CD4-positive, alpha-beta T cell (primary cell): ENCODE data around the gene CLCA2. TPM values are rescaled to one million over a fixed set of nuclear protein-coding genes. Genes with fewer than 3 reads are reported as not detected.

Source experiments
- ATAC-seq: fragments of 200-7000 bp; cut with Tn5 transposase; one replicate; pipeline ENCODE4 v1.10.0; 2022; ENCODE audit warnings: mild to moderate bottlenecking; ENCODE audit not compliant: poor library complexity
- CTCF ChIA-PET: fragments of 350-600 bp; sonication (Branson Sonifier 250); formaldehyde crosslinking; loops from one replicate; lab custom pipeline; 2021; ENCODE audit warnings: antibody characterized with exemption, inconsistent platforms; lab: Charles Lee
- POLR2A ChIA-PET: fragments of 350-600 bp; sonication (Branson Sonifier 250); formaldehyde crosslinking; loops from one replicate; lab custom pipeline; 2021; ENCODE audit warnings: antibody characterized with exemption, inconsistent platforms; lab: Charles Lee
- DNase-seq, 14 experiments: peaks; one replicate each; pipeline ENCODE4 v3.0.0-alpha.2; 2013 to 2020; ENCODE audit warnings: mixed read lengths in 2 of 14
- H3K27ac ChIP-seq, 2 donors: one replicate each; pipeline versions ENCODE4 v1.5.1 to v1.7.0; 2013; ENCODE audit warnings: low read length in 2 of 2, low read depth in 1 of 2, mild to moderate bottlenecking in 1 of 2
- H3K27me3 ChIP-seq, 2 experiments: 1 replicate in 1 of 2; 2 replicates in 1 of 2; pipeline versions ENCODE4 v1.6.1 to v1.7.0; 2013; ENCODE audit warnings: low read length in 2 of 2, control low read depth in 1 of 2, mild to moderate bottlenecking in 1 of 2, moderate library complexity in 1 of 2; ENCODE audit not compliant: insufficient read depth in 2 of 2, control insufficient read depth in 1 of 2
- H3K36me3 ChIP-seq: one replicate; pipeline ENCODE4 v1.6.1; 2013; ENCODE audit warnings: low read length, control low read depth; ENCODE audit not compliant: insufficient read depth
- H3K4me1 ChIP-seq: one replicate; pipeline ENCODE4 v1.6.1; 2013; ENCODE audit warnings: low read length, control low read depth; ENCODE audit not compliant: insufficient read depth
- H3K4me3 ChIP-seq: one replicate; pipeline ENCODE4 v1.5.1; 2013; ENCODE audit warnings: mild to moderate bottlenecking, low read length, moderate library complexity
- H3K9me3 ChIP-seq, 2 experiments: 1 replicate in 1 of 2; 2 replicates in 1 of 2; pipeline versions ENCODE4 v1.6.1 to v1.7.0; 2013; ENCODE audit warnings: low read length in 2 of 2, mild to moderate bottlenecking in 2 of 2, control low read depth in 1 of 2, moderate library complexity in 1 of 2; ENCODE audit not compliant: control insufficient read depth in 1 of 2, insufficient read depth in 1 of 2
- H3K27ac Mint-ChIP-seq: one replicate; pipeline ENCODE4 v1.8.0; 2020; ENCODE audit warnings: mixed read lengths
- H3K27me3 Mint-ChIP-seq: one replicate; pipeline ENCODE4 v1.8.0; 2021; ENCODE audit warnings: mixed read lengths
- H3K36me3 Mint-ChIP-seq: one replicate; pipeline ENCODE4 v1.8.0; 2021; ENCODE audit warnings: low read depth, mixed read lengths
- H3K4me1 Mint-ChIP-seq: one replicate; pipeline ENCODE4 v1.8.0; 2021; ENCODE audit warnings: low read depth, mixed read lengths
- H3K4me3 Mint-ChIP-seq: one replicate; pipeline ENCODE4 v1.8.0; 2020; ENCODE audit warnings: mild to moderate bottlenecking, mixed read lengths
- H3K9me3 Mint-ChIP-seq: one replicate; pipeline ENCODE4 v1.8.0; 2020; ENCODE audit warnings: mixed read lengths
- CTCF ChIP-seq: fragments of 200-600 bp; IDR thresholded peaks from one replicate; pipeline ENCODE4 v1.8.0; 2022; ENCODE audit warnings: antibody characterized with exemption, mild to moderate bottlenecking
- intact Hi-C, 2 experiments: fragments of 100-400 bp; cut with DNase I in 1 of 2; cut with micrococcal nuclease in 1 of 2; formaldehyde crosslinking; loops; one replicate each; pipeline versions ENCODE4 v1.15.1 to v1.9.0; 2023 to 2025; cut with DNase I, micrococcal nuclease
- total RNA-seq, 174 experiments: library from RNA in 2 of 174; stranded (reverse) in 2 of 174; gene quantifications; one replicate each; pipeline ENCODE4 v1.2.3 and lab custom pipeline; 2021 to 2026

Gene CLCA2
- total RNA-seq, 2 experiments from 2014 or later: not detected

- Mint-ChIP-seq H3K4me1 (peaks cover 5% of the 10 kb centered on the region), H3K4me3 (no peak overlapping the region), H3K27me3 (no peaks in the 10 kb centered on the region), H3K36me3 (no peaks in the 10 kb centered on the region), H3K27ac (no peak overlapping the region), H3K9me3 (no peaks in the 10 kb centered on the region)
- intact Hi-C loops: loop anchor here in 1 of 2 experiments (5.0 kb wide), 1 partner anchor 79 kb away; no protein-coding TSS in a partner anchor
- ChIA-PET POLR2A (no interaction called here), CTCF (no interaction called here)
- H3K9me3 ChIP-seq: no peaks in the 10 kb centered on the region
- no peaks in the 10 kb centered on the region for H3K27me3 ChIP-seq
- no peak for ATAC-seq
- no peak for DNase-seq
- H3K4me1 ChIP-seq: peaks cover 3% of the 10 kb centered on the region
- no peak overlapping the region for H3K27ac ChIP-seq
- no peak for TF ChIP-seq CTCF
- no peaks in the 10 kb centered on the region for H3K36me3 ChIP-seq
- H3K4me3 ChIP-seq: no peak overlapping the region
Observed at GRCh38 chr1:86423473-86423872, 498 bp upstream of the CLCA2 start.

DNA sequence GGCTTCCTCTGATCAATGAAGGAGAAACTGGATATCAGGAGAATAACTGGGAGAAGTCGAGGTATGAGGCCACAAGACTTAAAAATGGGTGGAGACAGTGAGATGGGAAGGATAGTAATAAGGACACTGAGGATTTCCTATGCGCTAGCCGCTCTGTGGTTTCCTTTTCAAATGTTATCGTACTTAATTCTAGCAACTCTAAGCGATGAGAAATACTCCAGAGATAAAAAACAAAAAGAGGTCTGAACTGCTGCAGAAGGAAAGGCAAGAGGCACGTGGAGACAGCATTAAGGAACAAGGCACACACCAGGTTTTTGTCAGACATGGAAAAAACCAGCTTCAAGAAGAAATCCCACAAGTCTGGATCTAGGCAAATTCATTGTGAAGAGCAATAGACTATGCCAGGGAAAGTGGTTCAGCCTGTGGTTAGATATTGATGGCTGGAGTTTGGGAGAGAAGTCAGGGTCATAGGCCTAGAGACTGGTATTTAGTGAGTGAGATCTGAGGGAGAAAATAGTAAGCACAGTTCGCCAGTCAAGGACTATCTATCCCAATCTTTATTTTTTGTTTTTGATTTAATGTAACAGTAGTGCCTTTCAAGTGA, 5.3 kb downstream of the CLCA2 start:
- ChIA-PET CTCF (no interaction called here), POLR2A (interaction anchor here (1.7 kb wide), 1 partner anchor 12 kb away, joined by 5 read pairs; no protein-coding TSS in a partner anchor)
- DNase-seq: peak in 1 of 14 experiments; percentile 8
- intact Hi-C loops: no loop called here
- Histone ChIP-seq H3K27me3 (no peaks in the 10 kb centered on the region), H3K4me1 (peaks cover 3% of the 10 kb centered on the region), H3K9me3 (no peaks in the 10 kb centered on the region), H3K27ac (no peak overlapping the region), H3K4me3 (no peak overlapping the region), H3K36me3 (no peaks in the 10 kb centered on the region)
- Mint-ChIP-seq H3K4me1 (no peaks in the 10 kb centered on the region), H3K27me3 (peaks cover 3% of the 10 kb centered on the region), H3K27ac (no peak overlapping the region), H3K4me3 (no peak overlapping the region), H3K9me3 (no peaks in the 10 kb centered on the region), H3K36me3 (no peaks in the 10 kb centered on the region)
- ATAC-seq: no peak
- TF ChIP-seq CTCF: no peak

DNA sequence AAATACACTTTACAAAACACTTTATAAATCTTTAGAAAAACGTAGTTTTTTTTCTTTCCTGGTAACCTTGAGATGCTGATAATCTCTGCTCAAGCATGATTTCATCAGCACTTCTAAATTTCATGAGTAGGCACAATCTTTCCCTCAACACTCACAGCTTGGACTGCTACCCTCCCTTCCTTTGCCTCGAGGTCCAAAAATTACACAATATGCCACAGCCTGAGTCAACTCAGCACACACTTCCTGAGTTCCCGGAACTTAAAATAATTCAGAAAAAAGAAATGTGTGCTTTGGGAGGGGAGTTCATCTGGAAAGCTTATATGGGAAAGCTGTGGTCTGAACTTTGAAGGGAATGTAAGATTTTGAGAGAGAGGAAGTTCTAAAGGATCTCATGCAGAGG, 5.9 kb downstream of the CLCA2 start:
- Histone ChIP-seq H3K4me3 (no peak overlapping the region), H3K27me3 (peaks cover 2 to 4% of the 10 kb centered on the region in 2 experiments), H3K9me3 (no peaks in the 10 kb centered on the region), H3K27ac (no peak overlapping the region), H3K36me3 (no peaks in the 10 kb centered on the region), H3K4me1 (peaks cover 3% of the 10 kb centered on the region)
- TF ChIP-seq CTCF: no peak
- Mint-ChIP-seq H3K27ac (no peak overlapping the region), H3K4me3 (no peak overlapping the region), H3K9me3 (no peaks in the 10 kb centered on the region), H3K36me3 (no peaks in the 10 kb centered on the region), H3K27me3 (peaks cover 7% of the 10 kb centered on the region), H3K4me1 (no peaks in the 10 kb centered on the region)
- ATAC-seq (no peak), DNase-seq (peak in 3 of 14 experiments; percentile 16 to 55 (median 42))
- intact Hi-C loops: no loop called here
- POLR2A ChIA-PET: interaction anchor here (0.8 to 1.7 kb wide), 2 partner anchors 12 to 34 kb away, joined by 3 to 5 read pairs; partner anchors contain the start of gene ODF2L
- CTCF ChIA-PET: no interaction called here
